GM12892 (cell line): Measurements from ENCODE around the gene MAGEF1.

ENCODE experiments used
- DNase-seq: peaks from one replicate; pipeline ENCODE4 v3.0.0; 2011; ENCODE audit not compliant: insufficient read length
- FAIRE-seq: peaks from 2 replicates; lab custom pipeline; 2011; peaks lifted over from hg19 to GRCh38; lab: Jason Lieb, UNC
- POLR2A ChIP-seq: IDR thresholded peaks from 2 replicates; pipeline ENCODE4 v1.6.1; 2011; ENCODE audit warnings: low read depth, low read length, control low read depth
- POLR2AphosphoS5 ChIP-seq: IDR thresholded peaks from 2 replicates; pipeline ENCODE4 v1.6.1; 2011; ENCODE audit warnings: low read depth, low read length, control low read depth
- TAF1 ChIP-seq: IDR thresholded peaks from 2 replicates; pipeline ENCODE4 v1.6.1; 2011; ENCODE audit warnings: low read depth, mild to moderate bottlenecking, control low read depth, low read length, borderline replicate concordance

MAGEF1 gene

GRCh38 chr3:184672335-184672734, 39.5 kb downstream of the MAGEF1 start:
- TF ChIP-seq POLR2AphosphoS5 = no peak
- no peak for TF ChIP-seq POLR2A
- no peak for TF ChIP-seq TAF1
- DNase-seq = no peak
- FAIRE-seq = no peak

- TF ChIP-seq POLR2A = no peak
- no peak for TF ChIP-seq TAF1
- TF ChIP-seq POLR2AphosphoS5 = no peak
- FAIRE-seq (no peak), DNase-seq (no peak)
These were observed 41.7 kb downstream of the MAGEF1 start for GRCh38 chr3:184670091-184670602.

GRCh38 chr3:184669578-184669977, 42.3 kb downstream of the MAGEF1 start:
- FAIRE-seq (no peak), DNase-seq (no peak)
- TF ChIP-seq POLR2A (no peak), TAF1 (no peak), POLR2AphosphoS5 (no peak)

- no peak for FAIRE-seq
- TF ChIP-seq POLR2A = no peak
- no peak for TF ChIP-seq POLR2AphosphoS5
- TF ChIP-seq TAF1 = no peak
- no peak for DNase-seq
These were observed 45.4 kb downstream of the MAGEF1 start for GRCh38 chr3:184666442-184666841.

- no peak for FAIRE-seq
- no peak for TF ChIP-seq POLR2A
- TF ChIP-seq TAF1 = no peak
- no peak for TF ChIP-seq POLR2AphosphoS5
- DNase-seq = no peak
These were observed 46.8 kb downstream of the MAGEF1 start for GRCh38 chr3:184665101-184665500.

- TF ChIP-seq TAF1 (no peak), POLR2A (no peak), POLR2AphosphoS5 (no peak)
- DNase-seq (no peak), FAIRE-seq (no peak)
These were observed 48.1 kb downstream of the MAGEF1 start for GRCh38 chr3:184663756-184664155.

GRCh38 chr3:184663356-184663755, 48.5 kb downstream of the MAGEF1 start:
- DNase-seq (no peak), FAIRE-seq (no peak)
- no peak for TF ChIP-seq POLR2A
- no peak for TF ChIP-seq POLR2AphosphoS5
- no peak for TF ChIP-seq TAF1

- TF ChIP-seq TAF1 (no peak), POLR2A (no peak), POLR2AphosphoS5 (no peak)
- DNase-seq (no peak), FAIRE-seq (no peak)
These were observed 49.7 kb downstream of the MAGEF1 start for GRCh38 chr3:184662187-184662586.

- no peak for FAIRE-seq
- TF ChIP-seq TAF1 (no peak), POLR2AphosphoS5 (no peak), POLR2A (no peak)
- DNase-seq = no peak
These were observed 50.9 kb downstream of the MAGEF1 start for GRCh38 chr3:184660931-184661330.
